Ovary (tissue), 9 donors: Measurements from ENCODE around the gene FAM177B. TPM values are rescaled to one million over a fixed set of nuclear protein-coding genes. Genes with fewer than 3 reads are reported as not detected.

Experiments
- DNase-seq, 5 donors: peaks; one replicate each; pipeline ENCODE4 v3.0.0-alpha.2; 2019 to 2020
- H3K27ac ChIP-seq, 2 donors: fragments of 200-600 bp; one replicate each; pipeline versions ENCODE4 v1.5.1 to v1.8.0; 2019 to 2022
- H3K27me3 ChIP-seq: fragments of 200-600 bp; one replicate; pipeline ENCODE4 v1.8.0; 2022
- H3K36me3 ChIP-seq: fragments of 200-600 bp; sonication (generic); one replicate; pipeline ENCODE4 v1.5.1; 2019
- H3K4me1 ChIP-seq: one replicate; pipeline ENCODE4 v1.8.1; 2013; ENCODE audit warnings: mild to moderate bottlenecking, moderate library complexity; ENCODE audit not compliant: insufficient read depth
- H3K4me3 ChIP-seq: fragments of 200-600 bp; sonication (generic); one replicate; pipeline ENCODE4 v1.5.1; 2017
- H3K9me3 ChIP-seq, 2 donors: fragments of 200-600 bp in 1 of 2; sonication (generic) in 1 of 2; one replicate each; pipeline versions ENCODE4 v1.5.1 to v1.8.1; 2013 to 2019; ENCODE audit warnings: mild to moderate bottlenecking in 1 of 2, moderate library complexity in 1 of 2
- CTCF ChIP-seq, 3 donors: fragments of 450-650 bp in 2 of 3; fragments of 200-600 bp in 1 of 3; IDR thresholded peaks; one replicate each; pipeline versions ENCODE4 v1.5.1 to v1.8.0; 2016 to 2022; ENCODE audit warnings: antibody characterized with exemption in 3 of 3, mild to moderate bottlenecking in 1 of 3
- EP300 ChIP-seq: sonication (generic); formaldehyde crosslinking; IDR thresholded peaks from one replicate; pipeline ENCODE4 v1.6.1; 2017; ENCODE audit warnings: antibody characterized with exemption
- POLR2A ChIP-seq: fragments of 450-650 bp; IDR thresholded peaks from one replicate; pipeline ENCODE4 v1.6.1; 2017; ENCODE audit warnings: antibody characterized with exemption, mild to moderate bottlenecking, moderate library complexity
- WGBS, 3 donors: extraction: QIAGEN DNeasy Blood & Tissue Kit in 1 of 3; methylation state at CpG; one replicate each; pipeline versions ENCODE4 v1.1.5 to v1.1.7; 2013 to 2017; 5-methylcytosine and 5-hydroxymethylcytosine counted together
- intact Hi-C, 4 donors: fragments of 100-400 bp; cut with DNase I; formaldehyde crosslinking; loops; one replicate each; pipeline versions ENCODE4 v1.11.0 to v1.15.1; 2022 to 2023
- polyA plus RNA-seq, 2 donors: library from polyadenylated mRNA; stranded (reverse); fragments of 200-250 nt in 1 of 2; fragments of 350-450 nt in 1 of 2; fragmentation: Illumina TruSeq in 1 of 2; extraction: RNeasy Lipid Tissue Mini Kit (QIAGEN cat#74804) in 1 of 2; gene quantifications; one replicate each; pipeline ENCODE4 v1.2.3, GENCODE V29; 2013 to 2014
- total RNA-seq, 7 donors: library from RNA; depleted of rRNA in 2 of 7; stranded (reverse); fragments of >200 nt in 2 of 7; fragmentation: NEBNext Ultra II Directional in 3 of 7; extraction: Animal tissue kit (Norgen Biotek cat#: 25700) in 3 of 7; gene quantifications; one replicate each; pipeline versions ENCODE4 v1.1.0 to v1.2.4, GENCODE V29; 2016 to 2023
- donor health status: DM: no; HTN: no; CAD: no; lungs with moderate emphysema.
- donor health status: DM: no; HTN: no; CAD: no.
- donor health status: Bipolar disorder and iron deficiency.
- donor health status: DM: yes; HTN: yes; CAD: no.
- donor health status: DM: no; HTN: no; CAD: no.
- donor health status: DM: yes; HTN: yes; CAD: no.

Gene FAM177B
- total and polyA plus RNA-seq, 9 donors: 0.23 to 0.55 (median 0.34) TPM; not detected in 6

DNA sequence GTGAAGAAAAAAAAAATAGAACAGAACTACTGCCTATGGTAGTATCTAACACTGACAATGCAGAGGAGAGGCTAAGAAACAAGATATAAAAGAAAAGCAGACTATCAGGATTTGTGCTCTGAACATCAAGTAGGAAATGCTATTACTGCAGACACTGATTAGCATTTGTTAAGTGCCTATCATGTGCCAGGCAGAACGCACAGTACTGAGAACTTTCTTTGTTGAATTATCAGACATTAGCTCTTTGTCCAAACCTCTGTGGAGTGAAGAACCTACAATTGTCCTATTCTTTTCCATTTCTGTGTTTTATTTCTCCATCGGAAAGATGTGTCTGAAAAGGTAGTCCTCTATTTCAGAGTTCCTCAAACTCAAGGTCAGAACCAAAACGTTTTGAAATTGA lies 47.4 kb downstream of the FAM177B start:
- Histone ChIP-seq H3K4me1 (no peaks in the 10 kb centered on the region), H3K27ac (no peak overlapping the region), H3K4me3 (no peak overlapping the region), H3K36me3 (no peaks in the 10 kb centered on the region), H3K9me3 (no peaks in the 10 kb centered on the region), H3K27me3 (no peaks in the 10 kb centered on the region)
- DNase-seq: no peak
- intact Hi-C loops: no loop called here
- TF ChIP-seq POLR2A (no peak), CTCF (IDR thresholded peaks at IDR 0.05) (no peak), EP300 (no peak)
- WGBS, 3 donors: 24 to 46% (median 27%) methylated on average over 3 of the region's 3 CpGs

DNA sequence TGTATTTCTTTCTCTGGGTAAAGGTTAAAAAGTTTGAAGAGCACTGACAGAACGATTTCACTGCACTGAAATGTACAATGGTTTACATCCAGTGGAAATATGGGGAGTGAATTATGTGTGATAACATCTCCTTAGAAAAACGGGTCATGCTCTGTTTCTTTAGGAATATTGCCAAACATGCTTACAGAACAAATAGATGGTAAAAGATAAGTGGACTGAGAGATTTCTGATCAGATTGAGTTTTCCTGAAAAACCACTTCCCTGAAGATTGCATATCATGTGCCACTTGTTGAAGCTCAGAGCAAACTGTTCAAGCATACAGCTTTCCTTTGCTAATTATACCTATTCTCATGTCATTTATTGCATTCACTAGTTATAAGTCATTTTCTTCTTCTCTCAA lies 47.9 kb downstream of the FAM177B start:
- WGBS, 3 donors: 21 to 31% (median 26%) methylated on average over 2 of the region's 2 CpGs
- Histone ChIP-seq H3K36me3 (no peaks in the 10 kb centered on the region), H3K27ac (no peak overlapping the region), H3K4me3 (no peak overlapping the region), H3K27me3 (no peaks in the 10 kb centered on the region), H3K9me3 (no peaks in the 10 kb centered on the region), H3K4me1 (no peaks in the 10 kb centered on the region)
- TF ChIP-seq EP300 (no peak), CTCF (IDR thresholded peaks at IDR 0.05) (no peak), POLR2A (no peak)
- no peak for DNase-seq
- intact Hi-C loops: no loop called here

DNA sequence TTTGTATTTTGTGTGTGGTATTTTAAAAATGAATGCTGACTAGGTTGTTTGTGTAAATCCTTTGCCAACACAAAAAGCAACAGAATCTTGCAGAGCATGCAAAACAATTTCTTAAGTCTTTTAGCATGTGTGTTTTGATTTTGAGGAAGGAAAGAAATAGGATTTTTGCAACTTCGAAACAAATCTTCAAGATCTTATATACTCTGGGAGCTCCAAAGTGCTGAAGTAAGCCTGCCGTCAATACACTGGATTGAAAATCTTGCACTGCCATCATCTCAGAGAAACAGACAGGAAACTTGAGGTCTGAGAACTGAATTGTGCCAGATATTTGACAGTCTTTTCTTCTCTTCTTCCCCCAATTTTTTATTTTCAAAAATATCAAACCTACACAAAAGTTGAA lies 48.5 kb downstream of the FAM177B start:
- intact Hi-C loops: no loop called here
- H3K4me3 ChIP-seq: no peak overlapping the region
- H3K27me3 ChIP-seq: no peaks in the 10 kb centered on the region
- H3K36me3 ChIP-seq: no peaks in the 10 kb centered on the region
- TF ChIP-seq EP300: no peak
- DNase-seq: no peak
- 17 to 38% (median 25%) methylated on average over 2 of the region's 2 CpGs for WGBS, 3 donors
- H3K9me3 ChIP-seq: no peaks in the 10 kb centered on the region
- no peaks in the 10 kb centered on the region for H3K4me1 ChIP-seq
- H3K27ac ChIP-seq: no peak overlapping the region

DNA sequence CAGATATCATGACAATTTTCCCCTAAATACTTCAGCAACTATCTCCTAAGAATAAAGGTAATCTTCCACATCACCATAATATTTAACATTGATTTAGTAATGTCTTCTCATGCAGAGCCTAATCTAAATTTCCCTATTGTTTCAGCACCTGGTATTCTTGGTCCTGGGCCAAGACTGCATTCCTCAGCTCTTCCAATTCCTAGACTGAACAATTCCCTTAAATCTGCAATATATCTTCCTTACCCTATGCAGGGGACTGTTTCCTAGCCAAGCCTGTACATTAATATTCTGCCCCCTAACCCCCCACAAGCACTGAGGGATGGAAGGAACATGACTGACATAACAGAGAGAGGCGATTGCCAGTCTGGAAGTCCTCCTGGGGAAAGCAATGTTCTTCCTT lies 49.1 kb downstream of the FAM177B start:
- no peaks in the 10 kb centered on the region for H3K4me1 ChIP-seq
- intact Hi-C loops: no loop called here
- H3K27me3 ChIP-seq: no peaks in the 10 kb centered on the region
- H3K27ac ChIP-seq: no peak overlapping the region
- WGBS, 3 donors: 16 to 19% (median 19%) methylated on average over 1 of the region's 1 CpG
- no peaks in the 10 kb centered on the region for H3K36me3 ChIP-seq
- TF ChIP-seq CTCF (IDR thresholded peaks at IDR 0.05): no peak
- no peak for TF ChIP-seq EP300
- TF ChIP-seq POLR2A: no peak
- no peak for DNase-seq
- H3K9me3 ChIP-seq: no peaks in the 10 kb centered on the region
- no peak overlapping the region for H3K4me3 ChIP-seq

DNA sequence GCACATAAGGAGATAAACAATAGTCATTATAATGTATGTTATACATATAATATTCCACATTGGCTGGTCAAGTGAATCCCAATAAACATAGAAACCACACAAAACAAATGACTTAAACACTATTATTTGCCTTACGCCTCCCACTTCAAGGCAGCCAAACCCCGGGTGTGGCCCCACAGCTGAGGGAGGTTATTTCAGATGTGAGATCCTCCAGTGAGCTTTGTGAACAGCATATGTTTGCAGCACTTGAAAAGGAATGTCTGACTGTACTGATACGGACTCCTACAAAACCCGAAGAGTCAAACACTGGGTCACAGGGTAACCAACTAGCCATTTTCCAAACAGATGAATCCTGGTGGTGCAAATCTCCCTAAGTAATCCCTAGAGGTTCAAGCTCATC lies 50.7 kb downstream of the FAM177B start:
- TF ChIP-seq EP300 (no peak), CTCF (IDR thresholded peaks at IDR 0.05) (no peak), POLR2A (no peak)
- Histone ChIP-seq H3K27ac (no peak overlapping the region), H3K4me3 (no peak overlapping the region), H3K27me3 (no peaks in the 10 kb centered on the region), H3K36me3 (no peaks in the 10 kb centered on the region), H3K9me3 (no peaks in the 10 kb centered on the region), H3K4me1 (no peaks in the 10 kb centered on the region)
- intact Hi-C loops: no loop called here
- DNase-seq: no peak
- WGBS, 3 donors: 48 to 70% (median 60%) methylated on average over 4 of the region's 4 CpGs
